GM18517 (cell line): ENCODE measurements around the gene ZMYND11.

ENCODE experiments used
- ATAC-seq: cut with Tn5 transposase; IDR thresholded peaks from one replicate; pipeline ENCODE4 v1.9.1; 2021; ENCODE audit warnings: mild to moderate bottlenecking, moderate library complexity; ENCODE audit not compliant: unreplicated experiment

Gene ZMYND11

DNA sequence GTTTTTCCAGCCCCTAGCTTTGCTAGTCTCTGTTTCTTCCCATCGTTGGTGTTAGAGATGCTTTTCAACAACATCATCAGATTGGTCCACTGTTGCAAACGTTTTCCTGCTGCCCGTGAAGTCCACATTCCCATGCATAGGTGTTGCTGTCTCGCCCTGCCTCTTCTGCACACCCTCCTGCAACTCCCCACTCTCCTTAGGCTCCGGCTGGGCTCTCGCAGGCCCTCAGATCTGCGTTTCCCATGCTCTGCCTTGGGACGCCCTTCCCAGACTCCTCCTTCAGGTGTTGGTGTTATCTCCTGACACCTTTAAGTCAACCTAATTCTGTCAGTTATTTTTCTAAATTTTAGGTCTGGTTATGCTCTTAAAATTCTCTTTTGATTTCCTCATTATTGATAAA, 55.0 kb downstream of the ZMYND11 start:
- no peak for ATAC-seq

DNA sequence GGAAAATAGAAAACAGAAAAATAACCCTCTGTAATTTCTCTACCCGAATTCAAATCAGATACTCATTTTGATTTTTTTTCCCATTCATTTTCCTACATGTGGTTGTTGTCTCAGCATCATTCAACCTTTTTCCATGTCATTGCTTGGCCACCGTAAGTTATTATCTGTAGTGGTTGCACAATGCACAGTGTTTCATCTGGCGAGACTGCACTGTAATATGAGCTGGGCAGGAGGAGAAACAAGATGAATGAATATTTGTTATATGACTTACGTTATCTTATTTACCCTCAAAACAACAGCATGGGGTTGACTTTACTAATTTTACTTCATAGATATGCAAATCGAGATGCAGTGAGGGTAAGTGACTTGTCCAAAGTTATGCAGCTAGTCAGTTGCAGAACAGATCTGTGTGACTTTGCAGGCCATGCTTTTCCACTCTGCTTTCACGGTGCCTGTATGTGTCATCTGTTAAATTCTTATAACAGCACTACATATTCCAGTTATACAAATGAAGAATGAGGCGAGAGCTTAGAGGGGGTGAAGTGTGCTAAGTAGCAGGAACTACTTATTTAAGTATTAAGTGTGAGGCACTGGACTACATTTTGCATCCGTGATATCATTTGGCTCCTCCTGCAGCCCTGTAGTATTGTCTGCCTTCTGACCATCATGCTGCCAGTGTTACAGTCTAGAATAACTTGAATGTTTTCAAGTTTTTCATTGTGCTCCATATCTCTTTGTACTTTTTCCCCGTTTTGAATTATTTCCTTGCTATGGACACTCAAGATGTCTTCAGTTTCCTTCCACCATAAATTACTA, 56.7 kb downstream of the ZMYND11 start:
- ATAC-seq, result no peak

DNA sequence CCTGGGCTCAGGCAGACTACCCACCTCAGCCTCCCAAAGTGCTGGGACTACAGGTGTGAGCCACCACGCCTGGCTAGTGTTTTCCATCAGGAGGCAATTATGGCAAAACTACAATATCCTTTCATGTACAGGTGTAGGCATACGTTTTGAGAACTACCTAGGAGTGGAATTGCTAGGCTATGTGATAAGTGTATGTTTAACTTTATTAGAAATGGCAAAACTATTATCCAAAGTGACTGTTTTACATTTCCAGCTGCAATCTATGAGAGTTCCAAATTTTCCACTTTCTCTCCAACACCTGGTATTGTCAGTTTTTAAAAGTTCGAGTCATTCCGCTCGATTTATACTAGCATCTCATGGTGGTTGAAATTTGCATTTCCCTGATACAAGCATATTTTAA, 59.0 kb downstream of the ZMYND11 start:
- no peak for ATAC-seq

DNA sequence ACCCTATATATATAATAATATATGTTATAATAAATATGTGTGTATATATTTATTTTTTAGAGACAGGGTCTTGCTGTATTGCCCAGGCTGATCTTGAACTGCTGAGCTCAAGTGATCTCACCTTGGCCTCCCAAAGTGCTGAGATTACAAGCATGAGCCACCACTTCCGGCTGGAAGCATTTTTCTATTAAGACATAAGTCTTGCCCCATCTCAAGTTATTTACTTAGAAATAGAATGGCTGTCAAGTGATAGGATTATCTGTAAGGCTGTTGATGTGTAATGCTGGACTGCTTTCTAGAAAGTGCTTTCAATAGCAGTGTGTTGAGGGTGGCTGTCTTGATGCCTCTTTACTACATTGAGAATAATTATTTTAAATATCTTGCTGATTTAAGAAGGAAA, 65.2 kb downstream of the ZMYND11 start:
- no peak for ATAC-seq

DNA sequence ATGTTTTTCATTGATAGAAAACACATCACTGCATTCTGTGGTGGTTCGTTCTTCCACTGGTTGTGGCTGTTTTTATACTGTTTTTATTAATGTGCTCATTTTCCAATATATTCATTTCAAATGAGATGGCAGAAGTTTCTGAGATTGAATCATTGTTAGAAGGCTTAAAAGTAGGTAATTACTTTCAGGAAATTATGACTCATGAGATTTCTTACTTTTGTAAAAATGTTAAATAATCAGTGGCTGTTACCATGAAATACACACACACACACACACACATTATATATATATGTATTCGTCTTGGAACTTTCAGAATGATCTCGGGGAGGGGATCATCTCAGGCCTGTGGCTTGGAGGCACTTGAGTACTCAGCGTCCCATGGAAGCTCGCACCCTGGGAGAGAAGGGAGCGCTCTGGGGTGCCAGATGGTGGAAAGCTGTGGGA, 66.1 kb downstream of the ZMYND11 start:
- ATAC-seq, result no peak

DNA sequence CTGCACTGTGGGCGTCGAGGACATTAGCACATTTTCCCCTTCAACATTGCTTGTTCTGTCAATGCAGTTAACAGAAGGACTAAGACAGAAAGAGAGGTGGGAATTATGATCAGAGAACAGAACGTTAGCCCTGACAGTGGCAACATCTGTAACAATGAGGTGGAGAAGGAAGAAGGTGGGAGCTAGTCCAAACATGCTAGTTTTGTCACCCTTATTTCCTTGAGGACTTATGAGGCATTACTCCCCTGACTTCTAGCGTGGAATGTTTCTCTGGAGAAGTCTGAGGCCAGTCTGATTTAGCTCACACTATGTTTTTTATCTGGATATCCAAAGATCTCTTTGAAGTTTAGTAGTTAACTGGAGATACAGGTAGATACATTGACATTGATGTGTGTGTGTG, 73.4 kb downstream of the ZMYND11 start:
- ATAC-seq, result no peak

DNA sequence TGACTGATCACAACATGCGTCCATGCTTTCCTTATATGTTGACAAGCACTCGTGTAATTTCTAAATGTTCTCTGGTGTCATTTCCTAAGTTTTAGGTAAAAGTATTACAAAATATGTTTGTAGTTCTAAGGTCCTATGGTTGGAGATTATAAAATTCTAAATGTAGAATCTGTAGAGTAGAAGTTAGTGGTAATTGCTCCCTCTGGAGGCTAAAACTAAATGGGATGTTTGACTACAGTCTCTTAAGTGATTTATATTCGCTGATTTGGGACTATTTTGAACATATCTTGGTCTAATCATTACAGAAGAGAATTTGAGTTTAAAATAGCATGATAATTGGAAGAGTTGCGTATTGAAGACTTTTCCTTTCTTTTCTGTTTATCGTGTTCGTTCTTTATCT, 74.1 kb downstream of the ZMYND11 start:
- no peak for ATAC-seq

DNA sequence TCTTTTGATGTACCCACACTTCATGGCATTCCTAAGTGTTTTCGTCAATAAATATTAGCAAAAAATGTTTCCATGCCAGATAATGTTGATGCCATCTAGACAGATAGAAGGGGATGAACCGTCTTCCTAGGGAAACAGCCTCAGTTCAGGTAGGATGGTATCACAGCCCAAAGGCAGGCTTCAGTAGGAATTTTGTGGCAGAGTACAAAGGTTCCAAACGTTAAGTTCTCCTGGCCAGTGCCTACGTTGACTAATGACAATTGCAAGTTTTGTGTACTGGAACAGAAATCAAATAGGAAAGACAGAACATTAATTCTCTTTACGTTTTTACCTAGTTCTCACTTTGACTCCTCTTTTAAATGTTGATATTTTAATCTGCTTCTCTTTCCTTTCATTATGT, 75.0 kb downstream of the ZMYND11 start:
- no peak for ATAC-seq

DNA sequence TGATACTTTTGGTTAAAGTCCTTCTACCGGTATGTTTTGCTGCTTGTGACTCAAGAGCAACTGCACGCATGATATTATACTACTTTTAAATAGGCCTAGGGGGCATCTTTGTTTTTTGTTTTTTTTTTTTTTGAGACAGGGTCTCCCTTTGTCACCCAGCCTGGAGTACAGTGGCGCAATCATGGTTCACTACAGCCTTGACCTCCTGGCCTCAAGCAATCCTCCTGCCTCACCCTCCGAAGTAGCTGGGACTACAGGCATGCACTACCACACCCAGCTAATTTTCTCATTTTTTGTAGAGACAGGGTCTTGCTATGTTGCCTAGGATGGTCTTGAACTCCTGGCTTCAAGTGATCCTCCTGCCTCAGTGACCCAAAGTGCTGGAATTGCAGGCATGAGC, 80.2 kb downstream of the ZMYND11 start:
- no peak for ATAC-seq

DNA sequence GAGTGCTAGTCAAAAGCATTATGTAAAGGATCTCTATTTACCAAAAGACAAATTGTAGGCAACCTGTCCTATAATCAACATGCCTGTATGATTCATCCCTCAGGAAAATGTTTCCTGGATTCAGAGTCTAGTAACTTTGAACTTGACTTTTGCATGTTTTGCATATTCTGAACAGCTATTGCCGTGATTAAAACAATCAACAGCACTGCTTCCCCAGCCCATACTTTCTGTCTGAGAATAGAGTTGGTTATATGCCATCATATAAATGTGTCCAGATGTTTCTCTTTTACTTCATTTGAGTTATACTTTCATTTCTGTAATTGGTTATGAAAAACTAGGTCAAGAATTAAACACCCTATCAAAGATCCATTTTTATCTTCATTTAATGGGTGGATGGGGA, 83.5 kb downstream of the ZMYND11 start:
- no peak for ATAC-seq

DNA sequence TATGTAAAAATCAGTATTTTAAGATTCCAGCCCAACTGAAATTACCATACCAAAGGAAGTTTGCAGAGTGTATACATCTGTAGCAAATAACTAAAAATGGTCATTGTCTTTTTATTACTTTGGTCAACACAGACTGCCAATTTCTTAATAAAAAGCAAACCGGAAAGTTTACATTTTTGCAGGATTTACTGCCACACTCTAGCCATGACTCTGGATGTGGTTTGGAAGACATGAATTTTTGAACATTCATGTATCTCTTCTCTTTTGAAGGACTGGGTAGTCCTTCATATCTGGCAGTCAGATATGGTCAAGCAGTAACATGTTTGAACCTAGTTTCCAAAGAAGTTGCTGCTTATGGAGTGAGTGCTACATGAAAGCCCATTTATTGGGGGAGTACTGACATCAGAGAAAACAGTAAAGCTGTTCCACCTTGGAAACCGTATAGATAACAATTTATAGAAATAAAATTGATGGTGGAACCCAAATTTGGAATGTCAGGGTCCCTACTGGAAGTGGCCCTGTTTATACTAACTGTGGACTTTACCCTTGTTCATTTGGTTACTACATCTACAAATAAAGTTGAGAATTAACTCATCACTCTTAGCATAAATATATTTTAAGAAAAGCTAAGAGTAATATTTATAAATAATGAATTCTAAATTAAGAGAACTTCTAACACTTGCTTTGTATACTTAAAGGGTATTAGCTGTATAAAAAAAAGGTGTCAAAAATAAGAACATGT, 84.6 kb downstream of the ZMYND11 start:
- ATAC-seq, result no peak

DNA sequence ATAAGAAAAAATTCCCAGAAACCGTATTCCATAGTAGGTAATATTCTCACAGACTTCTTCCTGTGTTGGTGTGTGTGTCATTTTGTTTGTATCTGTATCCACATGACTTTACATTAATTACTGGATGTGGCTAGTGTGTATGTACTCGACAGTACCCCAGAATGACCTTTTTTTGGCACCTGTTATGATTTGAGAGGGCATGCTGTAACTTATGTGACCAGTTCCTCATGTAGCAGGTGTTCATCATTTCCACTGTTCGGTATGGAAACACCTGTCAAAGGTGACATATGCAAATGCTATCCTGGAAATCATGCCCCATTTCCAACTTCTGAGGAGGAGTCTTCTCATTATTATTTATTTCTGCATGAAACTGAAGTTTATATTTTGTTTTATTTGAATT, 89.3 kb downstream of the ZMYND11 start:
- ATAC-seq, result no peak

DNA sequence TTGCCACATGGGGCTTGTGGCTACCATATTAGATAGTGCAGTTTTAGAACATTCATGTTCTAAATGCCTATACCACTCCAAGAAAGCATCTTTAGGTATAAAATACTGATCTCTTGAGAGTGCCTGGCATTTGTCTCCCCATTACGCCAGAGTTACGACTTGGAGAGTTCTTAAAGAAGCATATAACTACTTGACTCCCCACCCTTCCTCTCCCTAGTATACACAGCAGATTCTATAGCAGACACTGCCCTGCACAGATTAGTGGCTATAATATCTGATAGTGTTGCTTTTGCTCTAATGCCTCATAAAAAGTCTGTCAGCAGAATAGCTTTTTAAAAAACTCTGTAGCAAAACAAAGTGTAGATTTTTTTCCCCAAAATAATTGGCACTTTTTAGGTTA, 90.8 kb downstream of the ZMYND11 start:
- ATAC-seq, result no peak

DNA sequence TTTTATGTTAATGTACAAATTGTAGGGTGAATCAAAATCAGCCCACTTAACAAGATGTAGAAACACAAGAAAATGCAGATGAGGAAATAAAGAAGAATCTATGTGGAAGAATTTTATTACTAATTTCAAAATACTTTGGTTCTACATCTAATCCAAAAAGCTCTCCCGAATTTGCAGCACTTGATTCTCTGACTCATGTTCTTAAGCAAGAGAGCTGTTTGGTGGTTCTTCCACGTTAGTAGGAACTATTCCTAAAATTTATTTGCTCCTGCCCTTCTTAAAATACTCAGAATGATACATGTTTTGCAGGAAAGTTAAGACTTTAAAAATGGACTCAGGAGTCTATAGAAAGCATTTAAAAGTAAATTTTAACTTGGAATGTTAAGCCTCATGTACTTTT, 91.8 kb downstream of the ZMYND11 start:
- ATAC-seq, result no peak

DNA sequence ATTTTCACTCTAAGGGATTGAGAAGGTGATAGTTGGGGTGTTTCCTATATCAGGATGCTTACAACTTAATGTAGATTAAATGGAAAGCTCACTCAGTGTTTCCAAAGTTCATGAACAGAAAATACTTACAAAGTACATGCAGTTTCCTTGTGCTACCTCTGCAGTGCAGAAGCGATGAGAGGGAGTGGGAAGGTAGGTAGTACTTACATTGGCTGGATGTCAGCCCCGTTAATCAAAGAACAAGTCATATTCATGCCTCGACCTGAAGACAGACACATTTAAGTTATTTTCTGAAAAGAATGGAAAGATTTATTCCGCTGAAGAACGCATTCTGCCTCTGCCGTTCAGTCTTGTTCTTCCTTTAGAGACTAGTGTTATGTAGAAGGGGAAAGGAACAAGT, 93.1 kb downstream of the ZMYND11 start:
- no peak for ATAC-seq

DNA sequence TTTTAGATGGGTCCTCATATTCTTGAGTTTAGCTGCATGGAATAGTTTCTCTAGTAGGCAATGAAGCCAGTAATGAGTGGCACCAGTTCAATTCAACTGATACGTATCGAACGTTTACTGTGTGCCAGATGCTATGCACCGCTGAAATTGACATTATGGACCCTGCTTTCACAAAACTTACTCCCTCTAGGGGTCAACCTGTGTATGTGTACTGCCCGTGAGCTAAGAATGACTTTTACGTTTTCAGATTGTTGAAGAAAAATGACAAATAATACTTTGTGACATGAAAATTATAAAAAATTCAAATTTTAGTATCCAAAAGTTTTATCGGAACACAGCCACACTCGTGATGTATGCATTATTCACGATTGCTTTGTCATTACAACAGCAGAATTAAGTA, 95.5 kb downstream of the ZMYND11 start:
- ATAC-seq, result no peak

DNA sequence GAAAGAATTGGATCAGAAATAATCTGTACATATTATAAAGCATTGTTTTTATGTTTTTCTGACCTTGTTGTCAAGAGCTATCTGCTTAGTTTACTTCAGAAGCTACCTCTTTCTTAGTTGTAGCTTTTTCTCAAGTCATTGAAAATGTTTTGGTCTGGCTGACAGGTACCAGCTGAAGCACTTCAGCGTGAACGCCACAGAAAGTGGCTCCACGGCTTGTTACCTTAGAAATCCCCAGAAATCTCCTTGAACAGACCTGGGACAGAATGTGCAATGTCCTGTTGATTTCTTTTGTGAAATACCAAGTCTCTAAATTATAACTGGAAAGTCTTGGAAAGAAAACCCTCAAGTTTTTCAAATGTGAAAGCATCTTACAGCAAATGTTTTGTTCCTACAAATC, 96.8 kb downstream of the ZMYND11 start:
- no peak for ATAC-seq

DNA sequence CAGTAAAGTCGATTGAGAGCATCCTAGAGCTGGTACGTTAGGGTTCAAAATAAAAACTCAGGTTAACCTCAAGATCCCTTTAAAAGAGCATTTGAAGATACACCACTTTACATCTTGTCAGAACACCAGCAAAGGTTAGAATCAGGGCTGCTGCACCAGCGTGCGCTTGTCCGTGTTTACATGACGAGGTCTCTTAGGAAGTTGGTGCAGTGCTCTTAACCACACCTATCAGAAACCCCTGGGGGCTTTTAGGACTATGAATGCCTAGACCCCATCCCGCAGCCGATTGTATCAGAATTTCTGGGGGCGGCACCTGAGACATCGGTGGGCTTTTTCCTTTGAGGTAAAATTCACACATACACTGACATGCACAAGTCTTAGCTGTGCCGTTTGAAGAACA, 97.6 kb downstream of the ZMYND11 start:
- ATAC-seq, result no peak

DNA sequence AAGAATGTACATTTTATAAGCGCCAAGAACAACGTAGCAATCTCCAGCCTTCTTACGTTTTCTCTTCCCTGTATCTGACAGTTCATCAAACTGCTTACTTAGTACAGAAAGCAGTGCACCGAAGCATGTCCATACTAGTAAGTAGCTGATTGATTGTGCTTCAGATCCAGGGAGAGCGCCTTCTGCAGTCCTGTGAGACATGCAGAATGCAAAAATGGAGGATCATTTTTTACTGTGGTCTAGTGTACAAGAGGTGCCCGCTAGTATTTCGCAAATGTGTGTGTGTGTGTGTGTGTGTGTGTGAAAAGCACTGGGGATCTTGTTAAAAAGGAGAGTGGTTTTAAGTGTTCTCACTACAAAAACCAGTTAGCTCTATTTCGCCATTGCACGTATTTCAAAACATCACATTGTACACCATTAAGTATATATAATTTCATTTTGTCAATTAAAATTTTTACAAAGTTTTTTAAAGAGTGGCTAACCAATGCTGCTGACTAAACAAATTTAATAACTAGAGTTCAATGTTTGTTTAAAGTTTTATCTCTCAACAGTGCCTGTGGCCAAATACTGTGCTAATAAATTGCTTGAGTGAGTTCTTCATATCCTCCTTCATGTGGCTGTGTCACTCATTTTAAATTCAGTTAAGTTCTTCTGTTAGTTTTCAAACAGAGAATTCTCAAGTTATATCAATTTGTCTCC, 99.6 kb downstream of the ZMYND11 start:
- ATAC-seq, result no peak

DNA sequence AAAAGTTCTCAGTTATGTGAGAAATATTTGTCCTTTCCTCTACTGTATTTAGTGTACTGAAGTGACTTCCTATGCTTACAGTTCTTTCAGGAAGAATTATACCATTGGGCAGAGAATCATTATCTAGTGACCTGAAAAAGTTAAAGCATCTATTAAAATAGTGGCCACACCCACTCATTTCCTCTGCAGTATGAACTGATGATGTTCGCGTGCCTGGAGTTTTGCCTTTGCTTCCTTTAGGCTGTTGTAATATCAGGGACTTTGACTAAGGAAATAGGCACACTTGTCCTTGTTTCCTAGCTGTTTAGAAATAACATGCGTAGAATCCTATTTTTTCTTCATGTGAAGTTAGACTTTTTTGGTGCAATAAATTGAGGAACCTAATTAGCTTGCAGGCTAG, 100.7 kb downstream of the ZMYND11 start:
- no peak for ATAC-seq

DNA sequence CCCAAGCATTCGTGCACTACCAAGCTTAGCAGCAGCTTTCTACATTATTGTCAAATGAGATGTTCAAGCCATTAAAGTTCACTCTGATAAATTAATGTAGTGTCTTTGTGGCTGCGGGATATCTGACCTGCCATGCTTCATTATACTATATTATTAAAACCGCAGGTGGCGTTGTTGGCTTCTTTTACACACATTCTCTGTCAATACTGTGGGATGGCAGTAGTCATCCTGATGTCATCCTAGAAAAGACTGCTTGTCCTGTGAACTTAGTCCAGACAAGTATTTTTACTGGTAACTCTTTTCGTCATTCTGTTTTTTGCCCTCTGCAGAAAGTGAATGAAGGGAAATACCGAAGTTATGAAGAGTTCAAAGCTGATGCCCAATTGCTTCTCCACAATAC, 103.9 kb downstream of the ZMYND11 start:
- ATAC-seq, result no peak

DNA sequence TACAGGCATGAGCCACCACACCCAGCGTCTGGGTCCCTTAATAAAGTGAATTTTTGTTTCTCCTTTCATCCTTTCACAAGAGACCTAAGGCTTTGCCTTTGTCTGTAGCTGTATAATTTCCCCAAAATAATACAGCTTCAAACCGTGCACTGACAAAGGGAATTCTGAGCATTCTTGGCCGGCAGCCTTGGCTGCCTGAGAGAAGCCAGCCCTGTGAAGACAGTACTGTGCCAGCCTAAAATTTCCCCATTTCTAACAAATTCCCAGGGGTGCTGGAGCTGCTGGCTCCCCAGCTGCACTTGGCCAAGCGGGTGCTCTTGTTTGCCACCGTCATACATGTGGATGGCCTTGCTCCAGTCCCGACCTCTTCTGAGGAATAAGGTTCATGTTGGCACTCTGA, 106.2 kb downstream of the ZMYND11 start:
- ATAC-seq, result no peak
